Kidney (tissue), 14 donors: ENCODE data around the gene ADAMTS17. TPM values are rescaled to one million over a fixed set of nuclear protein-coding genes. Genes with fewer than 3 reads are reported as not detected.

Experiments used
- DNase-seq, 5 donors: peaks; one replicate each; pipeline ENCODE4 v3.0.0-alpha.2; 2013 to 2020
- FAIRE-seq: peaks from 2 replicates; lab custom pipeline; 2012; peaks lifted over from hg19 to GRCh38; lab: Jason Lieb, UNC
- H3K27ac ChIP-seq, 2 donors: one replicate each; pipeline ENCODE4 v1.7.0; 2013; ENCODE audit warnings: low read depth in 2 of 2, low read length in 2 of 2, inconsistent platforms in 1 of 2
- H3K27me3 ChIP-seq: one replicate; pipeline ENCODE4 v1.7.1; 2013; ENCODE audit warnings: low read length, inconsistent platforms; ENCODE audit not compliant: control insufficient read depth, insufficient read depth
- H3K36me3 ChIP-seq, 3 donors: one replicate each; pipeline versions ENCODE4 v1.7.0 to v1.7.1; 2013; ENCODE audit warnings: low read length in 3 of 3, control low read depth in 1 of 3, inconsistent platforms in 1 of 3; ENCODE audit not compliant: insufficient read depth in 3 of 3, control insufficient read depth in 2 of 3
- H3K4me1 ChIP-seq, 3 donors: one replicate each; pipeline versions ENCODE4 v1.7.0 to v1.7.1; 2013; ENCODE audit warnings: low read length in 3 of 3, inconsistent platforms in 1 of 3, low read depth in 1 of 3; ENCODE audit not compliant: control insufficient read depth in 2 of 3, insufficient read depth in 2 of 3
- H3K4me3 ChIP-seq, 3 donors: one replicate each; pipeline versions ENCODE4 v1.7.0 to v1.8.1; 2013; ENCODE audit warnings: low read length in 3 of 3, control low read depth in 1 of 3, inconsistent platforms in 1 of 3
- H3K9ac ChIP-seq, 3 donors: one replicate each; pipeline versions ENCODE4 v1.7.0 to v1.7.1; 2013; ENCODE audit warnings: low read length in 3 of 3, control low read depth in 1 of 3, inconsistent platforms in 1 of 3
- H3K9me3 ChIP-seq, 3 donors: one replicate each; pipeline versions ENCODE4 v1.7.0 to v1.7.1; 2013; ENCODE audit warnings: low read length in 3 of 3, control low read depth in 1 of 3, inconsistent platforms in 1 of 3; ENCODE audit not compliant: control insufficient read depth in 2 of 3, insufficient read depth in 1 of 3
- intact Hi-C: fragments of 100-400 bp; cut with DNase I; formaldehyde crosslinking; loops from one replicate; pipeline ENCODE4 v1.11.1; 2022
- polyA plus RNA-seq: library from polyadenylated mRNA; stranded (reverse); fragments of 350-450 nt; fragmentation: Illumina TruSeq; extraction: RNeasy Lipid Tissue Mini Kit (QIAGEN cat#74804); gene quantifications from one replicate; pipeline ENCODE4 v1.2.3, GENCODE V29; 2014; ENCODE audit warnings: low read depth, low replicate concordance; ENCODE audit not compliant: insufficient read depth
- total RNA-seq: library from RNA; stranded (reverse); fragmentation: NEBNext Ultra II Directional; extraction: Animal tissue kit (Norgen Biotek cat#: 25700); gene quantifications from one replicate; pipeline ENCODE4 v1.2.1, GENCODE V29; 2021
- TF ChIP-seq, protein P1 (sequence below): IDR thresholded peaks from 3 replicates; pipeline ENCODE4 v1.5.1; 2012; ENCODE audit warnings: mild to moderate bottlenecking, moderate library complexity, borderline replicate concordance; ENCODE audit not compliant: insufficient read depth; ENCODE audit errors: extremely low read depth
- donor health status: control.
- donor health status: control.
- donor health status: control.
- donor health status: control.
- donor health status: control.
- donor health status: DM: yes; HTN: yes; CAD: no.
- donor health status: Normal renal cell carcinoma (clear cell type).

The ADAMTS17 gene
- total and polyA plus RNA-seq, 2 donors from 2014 or later = 1.7 to 2.2 TPM

- H3K27ac ChIP-seq = no peak overlapping the region
- H3K4me1 ChIP-seq = no peaks in the 10 kb centered on the region
- intact Hi-C loops = no loop called here
- H3K4me3 ChIP-seq = no peak overlapping the region
- H3K36me3 ChIP-seq = no peaks in the 10 kb centered on the region
- no peaks in the 10 kb centered on the region for H3K9me3 ChIP-seq
- TF ChIP-seq, protein P1, sequence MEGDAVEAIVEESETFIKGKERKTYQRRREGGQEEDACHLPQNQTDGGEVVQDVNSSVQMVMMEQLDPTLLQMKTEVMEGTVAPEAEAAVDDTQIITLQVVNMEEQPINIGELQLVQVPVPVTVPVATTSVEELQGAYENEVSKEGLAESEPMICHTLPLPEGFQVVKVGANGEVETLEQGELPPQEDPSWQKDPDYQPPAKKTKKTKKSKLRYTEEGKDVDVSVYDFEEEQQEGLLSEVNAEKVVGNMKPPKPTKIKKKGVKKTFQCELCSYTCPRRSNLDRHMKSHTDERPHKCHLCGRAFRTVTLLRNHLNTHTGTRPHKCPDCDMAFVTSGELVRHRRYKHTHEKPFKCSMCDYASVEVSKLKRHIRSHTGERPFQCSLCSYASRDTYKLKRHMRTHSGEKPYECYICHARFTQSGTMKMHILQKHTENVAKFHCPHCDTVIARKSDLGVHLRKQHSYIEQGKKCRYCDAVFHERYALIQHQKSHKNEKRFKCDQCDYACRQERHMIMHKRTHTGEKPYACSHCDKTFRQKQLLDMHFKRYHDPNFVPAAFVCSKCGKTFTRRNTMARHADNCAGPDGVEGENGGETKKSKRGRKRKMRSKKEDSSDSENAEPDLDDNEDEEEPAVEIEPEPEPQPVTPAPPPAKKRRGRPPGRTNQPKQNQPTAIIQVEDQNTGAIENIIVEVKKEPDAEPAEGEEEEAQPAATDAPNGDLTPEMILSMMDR = no peak
- no peak overlapping the region for H3K9ac ChIP-seq
- H3K27me3 ChIP-seq = no peaks in the 10 kb centered on the region
- DNase-seq (no peak), FAIRE-seq (no peak)
These were observed 338.8 kb downstream of the ADAMTS17 start for GRCh38 chr15:100002787-100003536.

GRCh38 chr15:100002086-100002620 lies 339.6 kb downstream of the ADAMTS17 start:
- no peak for FAIRE-seq
- no peak overlapping the region for H3K9ac ChIP-seq
- intact Hi-C loops = no loop called here
- no peak overlapping the region for H3K27ac ChIP-seq
- H3K4me3 ChIP-seq = no peak overlapping the region
- no peak for DNase-seq
- H3K27me3 ChIP-seq = no peaks in the 10 kb centered on the region
- H3K9me3 ChIP-seq = no peaks in the 10 kb centered on the region
- TF ChIP-seq, protein P1 = no peak
- H3K4me1 ChIP-seq = no peaks in the 10 kb centered on the region
- no peaks in the 10 kb centered on the region for H3K36me3 ChIP-seq

DNA sequence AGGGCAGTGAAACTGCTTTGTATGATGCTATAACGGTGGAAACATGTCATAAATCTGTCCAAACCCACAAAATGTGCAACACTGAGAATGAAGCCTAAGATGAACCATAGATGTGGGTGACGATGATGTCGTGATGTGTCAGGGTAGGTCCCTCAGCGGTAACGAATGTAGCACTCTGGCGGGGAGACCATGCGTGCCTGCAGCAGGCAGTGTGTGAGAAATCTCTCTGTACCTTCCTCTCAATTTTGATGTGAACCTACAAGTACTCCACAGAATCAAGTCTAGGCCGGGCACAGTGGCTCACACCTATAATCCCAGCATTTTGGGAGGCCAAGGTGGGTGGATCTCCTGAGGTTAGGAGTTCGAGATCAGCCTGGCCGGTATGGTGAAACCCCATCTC lies 340.4 kb downstream of the ADAMTS17 start:
- intact Hi-C loops = no loop called here
- H3K9me3 ChIP-seq = no peaks in the 10 kb centered on the region
- H3K4me1 ChIP-seq = no peaks in the 10 kb centered on the region
- H3K36me3 ChIP-seq = no peaks in the 10 kb centered on the region
- H3K27ac ChIP-seq = no peak overlapping the region
- TF ChIP-seq, protein P1 = no peak
- DNase-seq = no peak
- H3K9ac ChIP-seq = no peak overlapping the region
- H3K4me3 ChIP-seq = no peak overlapping the region
- no peak for FAIRE-seq
- no peaks in the 10 kb centered on the region for H3K27me3 ChIP-seq
